Stimulated activated naive CD4-positive, alpha-beta T cell (primary cell): ENCODE data around the gene STK32A.

Source experiments
- DNase-seq, 6 experiments: peaks; one replicate each; lab custom pipeline; 2025; lab: John Stamatoyannopoulos, UW

The STK32A gene

DNA sequence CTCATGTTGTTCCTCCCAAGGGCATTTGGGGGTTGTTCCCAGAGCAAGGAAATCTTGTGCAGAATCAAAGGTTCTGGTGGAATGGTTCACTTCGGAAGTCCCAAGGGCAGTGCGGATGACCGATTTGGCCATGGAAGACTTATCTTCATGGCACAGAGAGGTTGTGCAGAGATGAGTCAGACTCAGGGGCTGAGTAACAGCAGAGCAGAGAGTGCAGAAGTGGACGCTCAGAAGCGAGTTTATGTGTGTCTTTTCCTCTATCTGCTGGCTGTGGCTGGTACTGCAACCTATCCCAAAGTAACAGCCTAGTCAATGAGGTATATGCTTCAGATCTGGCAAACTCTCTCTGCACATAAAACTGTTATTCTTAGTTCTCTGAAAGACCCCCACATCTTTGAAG, 157.0 kb downstream of the STK32A start:
- no peak for DNase-seq

DNA sequence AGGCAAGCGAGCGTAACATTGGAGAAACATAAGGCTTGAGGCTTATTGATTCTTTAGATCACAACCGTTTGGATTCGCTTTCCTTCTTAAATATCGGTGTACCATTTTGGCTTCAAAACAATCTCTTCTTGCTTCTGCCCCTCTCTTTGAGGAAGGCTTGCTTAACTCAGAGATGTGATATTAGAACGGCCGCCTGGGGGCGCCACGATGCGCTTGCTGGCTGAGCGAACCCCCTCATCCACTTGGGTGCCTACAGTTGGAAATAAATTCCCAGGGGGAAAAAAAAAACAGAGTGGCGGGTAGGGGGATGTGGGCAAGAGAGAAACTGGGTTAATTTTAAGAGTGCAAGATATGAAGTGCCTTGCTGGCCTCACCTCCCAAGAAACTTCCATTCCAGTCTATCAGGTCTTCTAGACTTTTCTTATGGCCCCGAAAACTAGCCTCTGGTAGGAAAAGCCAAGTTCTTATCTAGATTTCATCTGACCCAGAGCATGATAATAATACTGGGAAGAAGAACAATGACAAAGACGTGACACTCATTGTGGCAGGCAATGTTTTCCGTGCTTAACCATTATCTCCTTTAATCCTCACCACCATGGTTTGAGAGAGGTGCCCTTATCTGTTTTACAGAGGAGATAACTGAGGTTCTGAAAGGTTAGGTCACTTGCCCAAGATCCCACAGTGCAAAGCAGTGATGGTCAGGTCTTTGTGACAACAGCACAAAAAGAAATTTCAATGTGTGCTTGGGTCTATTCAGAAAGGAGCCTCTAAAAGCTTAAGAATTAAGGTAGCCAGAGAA, 159.2 kb downstream of the STK32A start:
- DNase-seq, result no peak

DNA sequence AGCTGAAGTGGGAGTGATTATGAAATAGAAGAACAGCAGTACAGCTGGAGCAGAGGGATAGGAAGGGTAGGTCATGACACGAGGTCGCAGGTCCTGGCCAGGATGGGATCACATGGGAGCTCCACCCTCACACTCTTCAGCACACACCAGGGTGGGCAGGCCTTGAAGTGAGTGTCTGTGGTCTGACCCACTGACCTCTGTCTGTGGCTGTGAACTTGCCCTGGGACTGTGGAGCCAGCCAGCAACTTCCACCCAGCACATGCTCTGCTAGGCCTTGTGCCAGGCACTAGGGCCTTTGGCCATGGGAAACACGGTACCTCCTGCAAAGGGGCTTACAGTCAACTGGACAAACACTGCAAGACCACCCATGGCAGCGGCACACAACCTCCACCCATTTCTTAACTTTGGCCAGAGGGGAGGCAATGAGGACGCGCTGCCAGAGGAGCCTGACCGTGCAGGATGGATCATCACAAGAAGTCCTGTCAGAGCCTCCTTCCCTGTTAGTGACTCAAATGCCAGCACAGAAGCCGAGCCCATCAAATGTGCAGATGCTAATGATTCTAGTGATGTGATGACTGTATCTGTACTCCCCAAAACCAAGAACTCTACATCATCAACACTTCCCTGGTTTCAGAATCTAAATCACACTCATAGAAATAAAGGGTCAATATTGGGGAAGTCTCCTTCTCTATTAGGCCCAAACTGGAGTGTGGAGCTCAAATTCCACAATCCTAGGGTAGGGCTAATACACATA, 161.4 kb downstream of the STK32A start:
- DNase-seq, result no peak

- no peak for DNase-seq
Observed at GRCh38 chr5:147397616-147398015, 162.8 kb downstream of the STK32A start.

- DNase-seq, result no peak
Observed at GRCh38 chr5:147398860-147399259, 164.0 kb downstream of the STK32A start.

GRCh38 chr5:147400126-147400809, 165.4 kb downstream of the STK32A start:
- DNase-seq, result no peak

GRCh38 chr5:147400881-147401280, 166.1 kb downstream of the STK32A start:
- DNase-seq, result no peak

GRCh38 chr5:147403651-147404640, 169.1 kb downstream of the STK32A start:
- DNase-seq, result no peak

GRCh38 chr5:147404706-147405105, 169.9 kb downstream of the STK32A start:
- no peak for DNase-seq

- no peak for DNase-seq
Observed at GRCh38 chr5:147406636-147407035, 171.8 kb downstream of the STK32A start.

GRCh38 chr5:147407094-147407681, 172.4 kb downstream of the STK32A start:
- no peak for DNase-seq

DNA sequence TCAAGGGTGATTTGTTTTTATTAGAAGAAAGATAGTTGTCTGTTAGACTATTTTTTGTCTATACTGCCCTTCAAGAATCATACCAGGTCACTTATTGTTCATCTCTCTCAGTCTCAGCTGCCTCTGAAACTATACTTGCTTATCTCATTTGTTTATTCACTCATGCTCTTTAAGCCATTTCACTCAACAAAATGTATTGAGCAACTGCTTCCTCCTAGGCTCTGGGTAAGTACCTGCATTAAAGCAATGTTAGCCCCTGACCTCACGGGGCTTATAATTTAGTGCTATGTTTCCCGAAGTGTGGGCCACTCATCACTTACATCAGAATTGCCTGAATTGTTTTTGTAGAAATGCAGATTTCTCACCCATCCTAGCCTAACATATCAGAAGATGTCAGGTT, 174.2 kb downstream of the STK32A start:
- no peak for DNase-seq

GRCh38 chr5:147410496-147411358, 175.9 kb downstream of the STK32A start:
- no peak for DNase-seq

- no peak for DNase-seq
Observed at GRCh38 chr5:147411359-147412319, 176.8 kb downstream of the STK32A start.

GRCh38 chr5:147412561-147412960, 177.7 kb downstream of the STK32A start:
- DNase-seq, result no peak

DNA sequence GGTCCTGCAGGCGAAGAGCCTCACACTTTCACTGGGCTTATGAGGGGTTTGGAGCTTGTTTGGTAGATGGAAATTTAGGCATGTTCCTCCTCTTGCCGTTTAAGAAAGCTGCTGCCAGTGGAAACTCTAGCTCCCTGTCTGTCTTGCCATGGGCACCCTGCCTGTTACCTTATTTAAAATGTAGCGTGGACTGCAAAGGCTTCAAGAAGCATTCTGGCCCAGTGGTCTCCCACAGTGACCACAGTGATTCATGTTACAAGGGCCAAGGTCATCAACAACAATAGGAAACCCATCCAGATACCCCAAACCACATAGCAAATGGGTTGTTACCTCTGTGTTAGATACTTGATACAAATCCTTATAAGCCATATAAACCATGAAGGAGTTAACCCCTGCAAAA, 178.4 kb downstream of the STK32A start:
- no peak for DNase-seq

DNA sequence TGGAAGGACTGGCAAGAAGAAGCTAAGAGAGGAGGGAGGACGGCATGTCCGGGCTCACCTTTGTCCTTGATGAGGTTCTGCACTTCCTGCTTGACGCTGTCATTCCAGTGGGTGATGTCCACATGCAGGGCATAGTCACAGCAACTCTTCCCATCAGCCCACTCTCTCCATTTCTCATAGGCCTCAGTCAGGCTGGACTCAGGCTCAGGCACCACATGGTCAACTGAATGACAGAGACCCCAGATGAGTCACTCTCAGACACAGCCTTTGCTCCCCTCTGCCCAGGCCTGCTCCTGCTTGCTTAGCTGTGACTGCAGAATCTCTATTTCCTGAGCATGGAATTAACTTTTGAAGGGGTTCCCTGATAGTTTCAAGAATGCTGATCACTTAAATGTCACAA, 180.8 kb downstream of the STK32A start:
- DNase-seq, result no peak

DNA sequence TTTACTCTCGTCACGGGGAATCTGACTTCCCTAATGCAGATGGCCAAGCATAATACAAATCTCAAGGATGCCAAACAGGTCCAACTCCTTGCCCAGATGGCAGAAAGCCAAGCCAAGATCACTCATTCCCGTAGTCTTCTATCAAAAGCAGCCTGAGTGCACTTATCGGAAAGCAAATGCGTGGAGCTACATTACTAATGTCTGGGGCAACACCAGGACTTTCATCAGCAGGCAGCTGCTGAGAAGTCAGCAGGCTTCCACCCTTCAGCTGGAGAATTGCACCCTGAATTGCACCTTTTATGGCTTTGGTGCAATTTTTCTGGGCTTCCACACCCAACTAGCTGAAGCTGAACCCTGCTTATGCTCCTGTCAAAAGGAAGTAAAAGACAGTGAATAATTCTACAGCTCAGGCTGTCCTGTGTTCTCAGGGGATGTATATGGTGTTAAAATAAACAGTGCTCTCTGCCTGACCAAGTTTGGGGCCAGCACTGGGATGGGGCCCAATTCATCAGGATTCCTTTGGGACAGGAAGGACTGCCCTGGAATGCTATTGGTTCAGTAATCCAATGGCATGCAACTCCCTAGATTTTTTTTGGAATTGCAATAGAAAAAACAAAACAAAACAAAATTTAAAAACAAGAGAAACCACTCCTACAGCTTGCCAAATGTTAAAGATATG, 182.4 kb downstream of the STK32A start:
- no peak for DNase-seq
